ENCODE measurements around the gene DLX3.

Gene DLX3

DNA sequence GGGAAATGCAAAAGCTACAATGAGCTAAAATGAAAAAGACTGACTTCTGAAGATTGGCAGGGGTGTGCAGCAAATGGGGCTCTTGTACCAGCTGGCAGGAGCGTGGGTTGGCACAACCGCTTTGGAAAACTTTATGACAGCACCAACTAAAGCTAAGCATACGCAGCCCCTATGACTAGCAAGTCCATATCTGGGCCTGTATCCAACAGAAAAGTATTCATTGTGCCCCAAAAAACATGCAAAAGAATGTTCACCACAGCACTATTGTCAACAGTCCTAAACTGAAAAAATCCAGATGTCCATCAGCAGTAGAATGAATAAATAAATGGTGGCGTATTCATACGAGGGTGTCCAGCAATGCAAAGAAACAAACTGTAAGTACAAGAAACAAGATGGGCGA lies 38.3 kb upstream of the DLX3 start:
- ChIA-PET CTCF (interaction anchor here (6.0 to 8.7 kb wide), 2 partner anchors 36 to 54 kb away, joined by 27 to 70 read pairs; no protein-coding TSS in a partner anchor), POLR2A (no interaction called here)
- no peak for DNase-seq (ENCODE audit: extremely low spot score)
- TF ChIP-seq, protein P1, sequence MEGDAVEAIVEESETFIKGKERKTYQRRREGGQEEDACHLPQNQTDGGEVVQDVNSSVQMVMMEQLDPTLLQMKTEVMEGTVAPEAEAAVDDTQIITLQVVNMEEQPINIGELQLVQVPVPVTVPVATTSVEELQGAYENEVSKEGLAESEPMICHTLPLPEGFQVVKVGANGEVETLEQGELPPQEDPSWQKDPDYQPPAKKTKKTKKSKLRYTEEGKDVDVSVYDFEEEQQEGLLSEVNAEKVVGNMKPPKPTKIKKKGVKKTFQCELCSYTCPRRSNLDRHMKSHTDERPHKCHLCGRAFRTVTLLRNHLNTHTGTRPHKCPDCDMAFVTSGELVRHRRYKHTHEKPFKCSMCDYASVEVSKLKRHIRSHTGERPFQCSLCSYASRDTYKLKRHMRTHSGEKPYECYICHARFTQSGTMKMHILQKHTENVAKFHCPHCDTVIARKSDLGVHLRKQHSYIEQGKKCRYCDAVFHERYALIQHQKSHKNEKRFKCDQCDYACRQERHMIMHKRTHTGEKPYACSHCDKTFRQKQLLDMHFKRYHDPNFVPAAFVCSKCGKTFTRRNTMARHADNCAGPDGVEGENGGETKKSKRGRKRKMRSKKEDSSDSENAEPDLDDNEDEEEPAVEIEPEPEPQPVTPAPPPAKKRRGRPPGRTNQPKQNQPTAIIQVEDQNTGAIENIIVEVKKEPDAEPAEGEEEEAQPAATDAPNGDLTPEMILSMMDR (IDR thresholded peaks at IDR 0.05; ENCODE audit: control extremely low read depth, extremely low read depth, low read depth, missing control alignments): no peak

DNA sequence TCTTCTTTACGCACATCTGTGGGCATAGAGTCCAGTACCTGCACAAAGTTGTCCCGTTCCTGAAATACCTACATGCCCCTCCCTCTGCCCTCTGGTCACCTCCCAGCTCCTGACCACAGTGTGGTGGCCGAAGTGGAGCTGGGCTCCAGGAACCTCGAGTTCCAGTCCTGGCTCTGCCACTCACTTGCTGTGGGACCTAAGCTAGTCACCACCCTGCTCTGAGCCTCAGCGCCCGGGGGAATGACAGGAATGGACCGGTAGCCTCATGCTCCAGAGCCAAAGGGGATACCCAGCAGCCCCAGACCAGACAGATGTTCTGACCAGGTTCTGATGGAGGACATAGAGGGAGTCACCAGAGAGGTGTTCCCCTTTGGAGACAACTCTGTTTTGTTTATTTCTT lies 34.2 kb upstream of the DLX3 start:
- ChIA-PET POLR2A (no interaction called here), CTCF (interaction anchor here (0.6 to 8.7 kb wide), 9 partner anchors 19 to 472 kb away, joined by 3 to 75 read pairs (median 4); partner anchors contain the start of genes ITGA3 and PDK2)
- TF ChIP-seq, protein P1 (IDR thresholded peaks at IDR 0.05; ENCODE audit: control extremely low read depth, extremely low read depth, low read depth, missing control alignments): no peak
- DNase-seq (ENCODE audit: extremely low spot score): no peak

DNA sequence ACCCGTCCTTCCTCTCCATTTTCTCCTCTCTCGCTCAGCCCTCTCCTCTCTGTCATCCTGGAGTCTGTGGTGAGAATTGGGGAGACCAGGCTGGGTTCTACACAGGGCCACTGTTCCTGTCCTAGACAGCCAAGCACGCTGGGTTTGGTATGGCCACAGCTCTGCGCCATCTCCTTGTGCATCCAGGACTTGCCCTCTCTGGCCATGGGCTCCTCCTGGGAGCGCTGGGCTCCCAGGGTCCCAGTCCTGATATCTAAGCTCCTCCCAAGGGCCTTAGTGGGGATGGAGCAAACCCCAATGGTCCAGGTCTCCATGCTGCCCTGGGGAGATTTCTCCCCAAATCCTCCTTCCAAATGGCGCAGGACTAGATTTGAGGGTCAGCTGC lies 33.7 kb upstream of the DLX3 start:
- TF ChIP-seq, protein P1 (IDR thresholded peaks at IDR 0.05; ENCODE audit: control extremely low read depth, extremely low read depth, low read depth, missing control alignments): no peak
- ChIA-PET POLR2A (no interaction called here), CTCF (interaction anchor here (0.6 to 8.7 kb wide), 10 partner anchors 18 to 472 kb away, joined by 3 to 75 read pairs (median 4); partner anchors contain the start of genes ITGA3 and PDK2)
- DNase-seq (ENCODE audit: extremely low spot score): no peak

DNA sequence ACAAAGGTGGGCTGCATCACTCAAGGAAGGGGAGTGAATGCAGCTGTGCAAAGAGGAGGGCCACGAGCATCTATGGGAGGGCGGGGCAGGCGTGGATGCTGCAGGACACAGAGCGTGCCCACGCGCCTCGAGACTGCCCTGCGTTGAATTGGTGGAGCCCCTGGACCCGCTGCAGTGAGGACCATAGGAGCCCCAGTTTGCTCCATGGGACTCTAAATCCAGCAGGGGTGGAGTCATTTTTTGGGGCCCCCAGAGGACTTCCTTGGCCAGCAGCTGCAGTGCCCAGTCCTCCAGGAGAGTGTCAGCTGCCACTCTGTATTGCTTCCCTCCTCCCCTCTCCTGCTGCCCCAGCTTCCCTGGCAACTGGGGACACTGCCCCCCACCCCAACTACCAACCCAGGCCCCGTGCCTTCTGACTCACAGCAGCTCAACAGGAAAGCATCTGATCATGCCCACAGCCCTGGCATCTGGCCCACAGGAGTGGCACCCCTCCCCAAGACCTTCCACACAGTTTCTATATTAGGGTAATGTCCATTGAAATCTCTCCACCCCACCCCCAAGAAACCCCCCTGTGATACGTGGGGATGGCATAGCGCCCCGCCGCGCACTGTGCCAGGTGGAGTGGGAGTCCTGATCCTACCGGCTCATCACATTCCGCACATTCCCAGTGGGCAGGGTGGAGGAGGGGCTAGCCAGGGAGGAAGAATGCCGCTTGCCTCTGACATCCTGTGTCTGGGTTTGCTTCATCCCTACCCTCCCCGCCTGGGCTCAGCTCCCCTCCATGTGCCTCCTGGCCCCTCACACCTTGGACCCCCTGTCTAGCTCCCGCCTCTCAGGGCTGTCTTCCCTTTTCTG lies 33.1 kb upstream of the DLX3 start:
- no peak for DNase-seq (ENCODE audit: extremely low spot score)
- TF ChIP-seq, protein P1 (IDR thresholded peaks at IDR 0.05; ENCODE audit: control extremely low read depth, extremely low read depth, low read depth, missing control alignments): no peak
- ChIA-PET CTCF (interaction anchor here (0.9 to 8.7 kb wide), 11 partner anchors 9 to 471 kb away, joined by 3 to 75 read pairs (median 4); partner anchors contain the start of gene PDK2), POLR2A (no interaction called here)

DNA sequence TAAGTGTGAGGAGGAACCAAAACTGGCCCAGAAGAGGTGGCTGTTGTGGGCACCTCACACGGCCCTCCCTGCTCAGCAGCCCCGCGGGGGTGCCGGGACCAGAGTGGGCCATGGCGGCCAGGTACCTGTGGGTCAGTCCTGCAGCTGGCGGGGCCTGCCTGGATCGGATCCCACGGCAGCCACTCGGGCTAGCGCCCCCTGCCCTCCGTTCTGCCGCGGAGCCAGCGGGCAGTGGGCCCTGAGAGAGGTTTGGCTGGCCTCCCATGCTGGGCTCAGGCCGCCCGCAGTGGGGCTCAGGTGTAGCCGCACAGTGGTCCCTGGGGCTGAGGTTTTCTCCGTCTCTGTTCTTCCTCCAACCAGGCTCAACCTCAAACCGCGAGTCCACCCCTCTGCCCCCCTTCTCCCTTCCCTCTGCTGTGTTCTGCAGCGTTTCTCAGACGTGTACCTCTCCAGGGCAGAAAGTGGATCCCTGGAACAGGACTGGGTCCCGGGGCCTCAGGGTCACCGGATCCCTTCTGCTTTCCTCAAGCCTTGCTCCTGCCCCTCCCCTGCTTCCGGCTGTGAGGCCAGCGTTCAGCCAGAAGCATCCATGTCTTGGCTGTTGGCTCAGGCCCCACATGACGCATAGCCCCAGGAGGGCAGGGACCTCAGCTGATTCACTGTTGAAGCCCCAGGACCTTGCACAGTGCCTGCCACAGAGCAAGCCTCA lies 32.3 kb upstream of the DLX3 start:
- POLR2A ChIA-PET: no interaction called here
- TF ChIP-seq, protein P1 (IDR thresholded peaks at IDR 0.05; ENCODE audit: control extremely low read depth, extremely low read depth, low read depth, missing control alignments): no peak
- CTCF ChIA-PET: interaction anchor here (0.7 to 8.7 kb wide), 11 partner anchors 9 to 246 kb away, joined by 3 to 75 read pairs (median 3); partner anchors contain the start of gene PDK2
- DNase-seq (ENCODE audit: extremely low spot score): no peak

DNA sequence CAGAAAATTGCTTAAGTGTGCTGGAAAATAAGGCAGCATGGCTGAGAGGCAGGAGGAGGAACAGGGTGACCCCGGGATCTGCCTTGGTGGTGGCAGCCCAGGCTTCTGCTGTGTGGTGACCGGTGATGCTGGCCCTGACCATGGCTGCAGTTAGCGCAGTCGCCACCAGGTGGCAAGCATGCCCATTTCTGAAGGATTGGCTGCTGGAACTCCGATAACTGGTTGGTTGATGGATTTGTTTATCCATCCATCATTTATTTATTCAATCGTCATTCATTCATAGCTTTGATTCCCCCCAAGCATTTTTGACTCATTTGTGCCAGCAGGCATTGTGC lies 31.8 kb upstream of the DLX3 start:
- TF ChIP-seq, protein P1 (IDR thresholded peaks at IDR 0.05; ENCODE audit: control extremely low read depth, extremely low read depth, low read depth, missing control alignments): peak; percentile 97
- ChIA-PET POLR2A (no interaction called here), CTCF (interaction anchor here (0.7 to 8.7 kb wide), 9 partner anchors 8 to 247 kb away, joined by 3 to 75 read pairs (median 3); partner anchors contain the start of gene PDK2)
- DNase-seq (ENCODE audit: extremely low spot score): peak; percentile 88
